HG02970 (cell line): Measurements from ENCODE around the gene PRSS53.
"Not testable (repeated sequence)": the region's sequence is repeated elsewhere in the genome, so short reads cannot be mapped to it uniquely, and the experiment has no call there.

Source experiments
- ATAC-seq: cut with Tn5 transposase; IDR thresholded peaks from one replicate; pipeline ENCODE4 v1.9.1; 2021; ENCODE audit warnings: mild to moderate bottlenecking, moderate library complexity, moderate number of reproducible peaks; ENCODE audit not compliant: unreplicated experiment, low FRiP score

PRSS53 gene

DNA sequence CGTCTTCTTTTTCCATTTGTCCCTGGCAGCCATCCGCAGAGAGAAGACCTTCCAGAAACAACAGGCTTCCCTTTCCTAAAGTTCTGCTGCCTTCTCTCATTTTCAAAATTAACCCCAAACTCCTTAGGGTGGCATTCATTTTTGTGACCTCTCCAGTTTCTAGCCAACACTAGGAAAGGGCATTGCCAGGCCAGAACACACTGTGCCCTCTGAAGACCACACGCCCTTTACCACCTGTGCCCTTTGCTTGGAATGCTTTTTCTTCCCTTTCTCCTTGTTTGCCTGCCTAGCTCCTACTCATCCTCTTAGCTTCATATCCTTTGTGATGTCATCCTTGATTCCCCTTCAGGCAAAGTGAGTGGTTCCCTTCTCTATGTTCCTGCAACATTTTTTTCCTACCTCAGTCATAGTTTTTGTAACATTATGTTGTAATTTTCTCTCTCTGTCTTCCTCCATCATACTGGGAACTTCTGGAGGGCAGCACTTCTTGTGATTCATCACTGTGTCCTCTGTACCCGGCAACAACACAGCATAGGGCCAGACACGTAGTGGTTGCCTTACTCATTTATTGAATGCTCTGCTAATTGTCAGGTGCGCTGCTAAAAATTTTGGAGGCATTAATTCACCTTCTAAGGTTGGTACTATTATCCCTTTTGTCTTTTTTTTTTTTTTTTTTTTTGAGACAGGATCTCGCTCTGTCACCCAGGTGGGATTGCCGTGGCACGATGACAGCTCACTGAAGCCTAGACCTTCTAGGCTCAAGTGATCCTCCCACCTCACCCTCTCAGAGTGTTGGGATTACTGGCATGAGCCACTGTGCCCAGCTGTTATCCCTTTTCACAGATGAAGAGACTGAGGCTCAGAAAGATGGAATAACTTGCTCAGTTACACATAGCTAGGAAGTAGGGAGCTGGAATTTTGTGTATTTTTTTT is 29.7 kb upstream of the PRSS53 start:
- ATAC-seq = no peak

DNA sequence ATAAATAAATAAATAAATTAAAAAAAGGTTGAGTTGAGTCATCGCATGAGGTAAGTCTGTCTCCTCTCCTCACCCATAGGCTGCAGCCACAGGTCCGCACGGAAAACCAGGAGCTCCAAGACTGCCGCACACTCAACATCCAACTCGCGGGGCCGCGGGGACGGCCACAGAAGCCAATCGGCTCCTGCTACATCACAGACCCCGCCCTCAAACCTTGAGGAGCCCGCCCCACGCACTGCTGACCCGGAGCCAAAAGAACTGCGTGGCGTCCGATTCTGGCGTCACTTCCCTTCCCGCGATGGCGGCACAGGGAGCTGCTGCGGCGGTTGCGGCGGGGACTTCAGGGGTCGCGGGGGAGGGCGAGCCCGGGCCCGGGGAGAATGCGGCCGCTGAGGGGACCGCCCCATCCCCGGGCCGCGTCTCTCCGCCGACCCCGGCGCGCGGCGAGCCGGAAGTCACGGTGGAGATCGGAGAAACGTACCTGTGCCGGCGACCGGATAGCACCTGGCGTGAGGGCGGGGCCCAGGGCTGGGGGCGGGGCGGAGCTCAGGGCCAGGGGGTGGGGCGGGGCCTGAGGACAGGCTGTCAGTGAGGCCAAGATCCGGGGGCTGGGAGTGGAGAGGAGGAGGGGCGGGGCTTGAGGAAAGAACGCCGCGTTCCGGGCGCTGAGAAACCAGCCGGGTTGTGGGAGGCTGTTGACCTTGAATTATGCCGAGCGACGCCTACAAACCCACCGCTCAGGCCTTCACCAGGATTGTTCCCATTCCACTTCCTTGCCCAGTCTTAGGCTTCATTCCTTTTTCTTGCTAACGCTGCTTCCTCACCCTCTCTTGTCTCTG is 28.9 kb upstream of the PRSS53 start, which contains the start of gene KAT8:
Gene KAT8 (plus strand): TSS at position 281 of the 839 bp plus-strand sequence. CDS start 18 bp downstream, at position 299.
- ATAC-seq = peak; percentile 87

DNA sequence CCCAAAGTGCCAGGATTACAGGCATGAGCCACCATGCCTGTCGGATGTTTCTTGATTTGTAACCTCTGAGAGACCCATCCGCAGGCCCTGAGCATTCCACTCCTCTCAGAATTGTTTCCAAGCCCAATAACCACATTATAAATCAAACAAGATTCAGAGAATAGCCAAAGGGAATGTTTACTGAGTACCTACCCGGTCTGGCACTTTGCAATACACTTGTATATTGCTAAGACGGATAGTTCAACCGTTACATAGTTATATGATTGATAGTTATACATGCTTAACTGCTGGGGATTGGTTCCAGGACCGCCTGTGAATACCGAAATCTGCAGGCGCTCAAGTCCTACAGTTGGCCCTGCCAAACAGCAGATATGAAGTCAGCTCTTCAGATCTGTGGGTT is 25.7 kb upstream of the PRSS53 start:
- no peak for ATAC-seq

DNA sequence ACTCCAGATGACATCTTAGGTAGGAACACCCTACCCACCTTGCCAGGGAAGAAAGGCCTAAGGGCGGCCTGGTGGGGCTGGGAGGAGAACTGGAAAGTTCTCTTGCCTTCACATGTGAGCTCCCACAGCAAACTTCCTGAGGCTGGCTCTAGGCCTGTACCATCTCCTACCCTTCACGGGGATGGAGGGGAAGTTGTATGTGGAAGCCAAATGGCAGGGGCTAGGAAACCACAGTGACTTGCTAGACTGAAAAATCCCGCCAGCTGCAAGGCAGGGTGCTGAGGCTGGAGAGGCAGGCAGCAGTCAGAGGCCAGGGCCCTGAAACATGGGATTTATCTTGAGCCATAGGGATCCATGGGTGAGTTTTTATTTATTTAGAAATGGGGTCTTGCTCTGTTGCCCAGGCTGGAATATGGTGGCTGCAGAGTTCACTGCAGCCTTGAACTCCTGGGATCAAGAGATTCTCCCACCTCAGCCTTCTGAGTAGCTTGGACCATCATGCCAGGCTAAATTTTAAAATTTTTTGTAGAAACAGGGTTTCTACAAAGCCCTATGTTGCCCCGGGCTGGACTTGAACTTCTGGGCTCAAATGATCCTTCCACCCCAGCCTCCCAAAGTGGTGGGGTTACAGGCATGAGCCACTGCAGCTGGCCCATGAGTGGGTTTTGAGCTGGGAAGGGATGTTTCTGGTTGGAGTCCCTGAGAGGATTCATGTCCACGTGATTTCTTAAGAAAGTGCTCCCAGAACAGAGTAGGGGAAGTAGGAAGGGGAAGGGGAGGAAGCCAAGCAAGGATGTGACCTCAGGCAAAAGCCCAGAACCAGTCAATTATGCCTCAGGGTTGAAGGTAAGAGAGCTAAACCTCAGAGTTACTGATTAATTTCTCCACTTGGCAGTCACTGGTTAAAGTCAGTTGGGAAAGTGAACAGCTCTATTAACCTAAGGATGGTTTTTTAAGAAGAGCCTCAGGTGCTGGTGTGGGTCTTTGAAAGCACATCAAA is 24.7 kb upstream of the PRSS53 start:
- no peak for ATAC-seq

DNA sequence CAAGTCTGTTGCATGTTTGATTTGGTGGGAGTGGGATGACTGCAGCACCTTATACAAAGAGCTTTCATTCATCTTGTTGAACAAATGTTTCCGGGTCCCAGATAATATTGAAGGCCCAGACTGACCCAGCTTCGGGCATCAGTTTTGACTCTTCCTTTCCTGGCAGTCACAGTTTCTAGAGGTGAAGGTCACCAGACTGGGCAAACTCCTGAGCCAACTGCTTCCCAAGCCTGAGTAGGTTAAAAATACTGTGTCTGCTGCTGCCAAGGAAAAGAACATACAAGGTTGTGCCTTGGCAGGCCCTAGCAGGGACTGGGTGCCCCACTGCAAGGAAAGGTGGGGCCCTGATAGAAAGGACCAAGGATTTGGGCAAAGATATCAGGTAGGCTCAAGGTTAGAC is 24.0 kb upstream of the PRSS53 start:
- no peak for ATAC-seq

DNA sequence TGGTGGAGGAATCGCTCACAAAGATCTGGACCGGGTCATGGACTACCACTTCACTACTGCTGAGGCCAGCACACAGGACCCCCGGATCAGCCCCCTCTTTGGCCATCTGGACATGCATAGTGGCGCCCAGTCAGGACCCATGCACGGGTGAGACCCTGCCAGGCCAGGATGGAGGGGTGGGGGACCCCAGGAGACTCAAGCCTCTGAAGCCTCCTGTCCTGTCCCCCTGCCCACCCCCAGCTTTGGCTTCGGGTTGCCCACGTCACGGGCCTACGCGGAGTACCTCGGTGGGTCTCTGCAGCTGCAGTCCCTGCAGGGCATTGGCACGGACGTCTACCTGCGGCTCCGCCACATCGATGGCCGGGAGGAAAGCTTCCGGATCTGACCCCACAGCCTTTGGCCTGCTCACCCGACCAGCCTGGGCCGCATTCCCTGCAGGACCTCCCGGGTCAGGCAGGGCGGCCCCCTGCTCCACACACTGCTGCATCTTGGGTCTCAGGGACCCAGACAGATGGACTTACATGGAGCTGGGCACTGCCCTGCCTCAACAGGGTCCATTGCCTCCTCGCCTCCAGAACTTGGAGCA is 23.2 kb upstream of the PRSS53 start:
- ATAC-seq = no peak

DNA sequence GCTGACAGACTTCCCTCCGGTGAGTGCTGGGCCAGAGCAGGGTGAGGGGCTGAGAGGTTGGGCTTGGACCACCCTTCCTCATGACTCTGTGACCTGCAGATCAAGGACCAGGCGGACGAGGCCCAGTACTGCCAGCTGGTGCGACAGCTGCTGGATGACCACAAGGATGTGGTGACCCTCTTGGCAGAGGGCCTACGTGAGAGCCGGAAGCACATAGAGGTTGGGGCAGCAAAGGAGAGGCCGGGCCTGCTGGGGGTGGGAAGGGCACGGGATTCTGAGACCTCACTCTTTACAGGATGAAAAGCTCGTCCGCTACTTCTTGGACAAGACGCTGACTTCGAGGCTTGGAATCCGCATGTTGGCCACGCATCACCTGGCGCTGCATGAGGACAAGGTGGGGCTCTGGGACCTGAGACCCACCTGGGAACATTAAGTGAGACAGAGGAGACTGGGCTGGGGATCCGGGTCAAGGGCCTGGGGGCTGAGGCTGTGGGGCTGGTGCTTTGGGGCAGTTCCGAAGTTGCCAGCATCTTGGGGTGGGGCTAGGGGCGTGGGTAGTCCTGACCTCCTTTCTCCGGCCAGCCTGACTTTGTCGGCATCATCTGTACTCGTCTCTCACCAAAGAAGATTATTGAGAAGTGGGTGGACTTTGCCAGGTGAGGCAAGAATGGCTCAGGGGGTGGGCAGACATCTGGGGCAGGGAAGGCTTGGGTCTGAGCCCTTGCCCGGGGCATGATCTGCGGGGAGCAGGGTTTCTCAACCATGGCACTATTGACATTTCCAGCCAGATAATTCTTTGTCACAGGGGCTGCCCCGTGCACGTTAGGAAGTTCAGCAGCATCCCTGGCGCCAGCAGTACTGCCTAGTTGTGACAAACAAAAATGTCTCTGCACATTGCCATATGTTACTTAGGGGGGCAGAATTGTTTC is 21.6 kb upstream of the PRSS53 start:
- no peak for ATAC-seq

DNA sequence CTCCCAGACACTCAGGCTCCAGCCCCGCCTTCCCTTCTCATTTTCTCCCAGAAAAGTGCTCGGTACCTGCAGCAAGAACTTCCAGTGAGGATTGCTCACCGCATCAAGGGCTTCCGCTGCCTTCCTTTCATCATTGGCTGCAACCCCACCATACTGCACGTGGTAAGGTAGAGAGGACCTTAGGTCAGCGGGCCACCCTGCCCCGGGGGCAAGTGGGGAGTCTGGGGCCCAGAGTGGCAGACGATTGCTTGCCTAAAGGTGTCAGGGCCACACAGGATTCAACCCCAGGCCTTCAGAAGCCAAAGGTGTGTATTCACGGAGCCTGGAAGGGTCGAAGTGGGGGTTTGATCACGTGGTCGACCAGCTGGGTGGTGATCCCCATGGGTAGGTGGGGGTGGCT is 20.9 kb upstream of the PRSS53 start:
- ATAC-seq = no peak

DNA sequence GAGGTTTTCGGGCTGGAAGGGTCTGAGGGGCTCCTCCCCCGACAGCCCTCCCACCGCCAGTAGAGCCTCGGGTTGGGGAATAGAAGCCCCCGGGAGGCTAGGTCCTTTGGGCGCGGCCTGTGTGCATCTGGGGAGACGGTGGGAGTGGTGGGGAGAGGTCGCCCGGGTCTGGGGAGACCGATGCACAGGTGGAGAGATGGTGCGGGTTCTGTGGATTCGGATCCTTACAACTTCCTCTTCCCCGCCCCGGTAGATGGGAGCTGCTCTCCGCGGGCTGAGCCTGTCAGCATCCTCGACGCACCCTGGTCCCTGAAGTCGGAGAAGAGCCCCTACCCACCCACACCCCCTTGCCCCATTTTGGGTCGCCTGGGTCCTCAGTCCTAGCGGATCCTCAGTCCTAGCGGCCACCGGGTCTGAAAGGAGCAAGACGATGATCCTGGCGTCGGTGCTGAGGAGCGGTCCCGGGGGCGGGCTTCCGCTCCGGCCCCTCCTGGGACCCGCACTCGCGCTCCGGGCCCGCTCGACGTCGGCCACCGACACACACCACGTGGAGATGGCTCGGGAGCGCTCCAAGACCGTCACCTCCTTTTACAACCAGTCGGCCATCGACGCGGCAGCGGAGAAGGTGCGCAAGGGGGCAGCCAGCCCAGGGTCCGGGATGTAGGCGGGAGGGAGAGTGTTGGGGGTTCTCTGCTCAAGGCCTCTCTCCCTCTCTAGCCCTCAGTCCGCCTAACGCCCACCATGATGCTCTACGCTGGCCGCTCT is 20.2 kb upstream of the PRSS53 start:
- no peak for ATAC-seq

DNA sequence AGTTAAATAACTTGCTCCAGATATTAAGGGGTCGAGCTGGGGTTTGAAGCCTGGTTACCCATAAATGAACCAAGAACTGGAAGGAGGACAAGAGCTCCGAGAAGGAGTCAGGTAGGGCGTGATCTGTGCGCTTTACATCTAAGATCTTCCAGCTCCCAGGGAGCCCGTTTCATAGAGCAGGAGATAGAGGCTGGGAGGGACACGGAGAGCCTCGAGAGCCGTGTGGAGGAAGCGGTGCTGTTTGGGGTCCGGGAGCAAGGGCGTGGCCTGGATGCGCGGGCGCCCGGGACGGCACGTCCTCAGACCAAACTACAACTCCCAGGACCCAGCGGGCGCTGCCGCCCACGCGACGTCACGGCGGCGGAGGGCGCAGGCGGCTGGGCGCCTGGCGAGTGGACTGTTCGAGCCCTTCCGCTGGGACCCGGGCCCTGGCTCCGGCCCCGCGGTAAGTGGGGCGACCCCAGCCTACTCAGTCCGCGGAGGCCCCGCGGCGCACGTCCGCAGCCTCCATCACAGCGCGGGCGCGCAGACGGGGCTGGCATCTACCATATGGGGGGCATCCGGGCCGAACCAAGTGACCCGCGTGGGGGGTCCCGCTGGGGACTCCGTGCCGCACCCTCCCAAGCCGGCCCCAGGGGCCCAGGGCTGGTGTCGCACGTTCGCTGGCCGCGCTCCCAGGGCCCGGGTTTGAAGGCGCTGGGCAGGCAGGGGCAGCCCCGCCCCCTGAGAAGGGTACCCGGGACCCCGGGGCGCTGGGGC is 19.5 kb upstream of the PRSS53 start, which contains the start of gene BCKDK:
Gene BCKDK (plus strand): TSS at position 352 of the 759 bp plus-strand sequence. CDS start 838 bp downstream, outside the sequence.
- ATAC-seq = peak; percentile 62

DNA sequence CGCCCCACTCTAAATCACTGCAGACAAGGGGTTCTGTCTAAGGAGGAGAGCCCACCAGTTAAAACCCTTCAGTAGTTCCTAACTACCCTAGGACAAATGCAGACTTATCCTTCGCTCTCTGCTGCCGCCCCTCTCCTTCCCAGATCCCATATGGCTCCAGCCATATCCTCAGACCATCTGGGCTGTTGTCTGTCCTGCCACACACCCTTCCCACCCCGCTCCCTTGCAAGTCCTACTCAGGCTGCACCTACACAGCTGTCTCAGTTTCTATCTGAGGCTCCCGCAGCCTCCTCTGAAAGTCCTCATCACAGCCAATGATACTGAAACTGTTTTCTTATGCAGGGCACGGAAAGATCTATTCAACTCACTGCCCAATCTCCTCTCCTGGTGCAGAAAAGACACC is 18.7 kb upstream of the PRSS53 start:
- ATAC-seq = no peak

DNA sequence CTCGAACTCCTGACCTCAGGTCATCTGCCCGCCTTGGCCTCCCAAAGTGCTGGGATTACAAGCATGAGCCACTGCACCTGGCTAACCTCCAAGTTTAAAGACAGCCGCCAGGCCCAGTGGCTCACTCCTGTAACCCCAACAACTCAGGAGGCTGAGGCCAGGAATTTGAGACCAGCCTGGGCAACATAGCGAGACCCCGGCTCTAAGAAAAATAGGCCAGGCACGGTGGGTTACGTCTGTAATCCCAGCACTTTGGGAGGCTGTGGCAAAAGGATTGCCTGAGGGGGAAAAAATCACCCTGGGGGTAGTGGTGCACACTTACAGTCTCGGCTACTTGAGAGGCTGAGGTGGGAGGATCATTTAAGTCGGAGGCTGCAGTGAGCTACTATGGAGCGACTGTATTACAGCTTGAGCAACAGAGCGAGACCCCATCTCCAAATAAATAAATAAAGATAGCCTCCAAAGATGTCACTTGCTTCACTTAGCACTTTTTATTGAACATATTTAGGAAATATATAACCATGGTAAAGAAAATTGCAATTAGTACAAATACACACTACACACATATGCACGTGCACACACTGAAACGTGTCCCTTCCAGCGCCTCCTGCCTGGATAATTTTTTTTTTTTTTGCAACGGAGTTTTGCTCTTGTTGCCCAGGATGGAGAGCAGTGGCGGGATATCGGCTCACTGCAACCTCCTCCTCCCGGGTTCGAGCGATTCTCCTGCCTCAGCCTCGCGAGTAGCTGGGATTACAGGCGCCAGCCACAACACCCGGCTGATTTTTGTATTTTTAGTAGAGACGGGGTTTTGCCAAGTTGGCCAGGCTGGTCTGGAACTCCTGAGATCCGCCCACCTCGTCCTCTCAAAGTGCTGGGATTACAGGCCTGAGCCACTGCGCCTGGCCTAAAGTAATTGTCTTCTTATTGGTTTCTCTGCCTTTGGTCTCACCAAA is 18.0 kb upstream of the PRSS53 start:
- no peak for ATAC-seq

DNA sequence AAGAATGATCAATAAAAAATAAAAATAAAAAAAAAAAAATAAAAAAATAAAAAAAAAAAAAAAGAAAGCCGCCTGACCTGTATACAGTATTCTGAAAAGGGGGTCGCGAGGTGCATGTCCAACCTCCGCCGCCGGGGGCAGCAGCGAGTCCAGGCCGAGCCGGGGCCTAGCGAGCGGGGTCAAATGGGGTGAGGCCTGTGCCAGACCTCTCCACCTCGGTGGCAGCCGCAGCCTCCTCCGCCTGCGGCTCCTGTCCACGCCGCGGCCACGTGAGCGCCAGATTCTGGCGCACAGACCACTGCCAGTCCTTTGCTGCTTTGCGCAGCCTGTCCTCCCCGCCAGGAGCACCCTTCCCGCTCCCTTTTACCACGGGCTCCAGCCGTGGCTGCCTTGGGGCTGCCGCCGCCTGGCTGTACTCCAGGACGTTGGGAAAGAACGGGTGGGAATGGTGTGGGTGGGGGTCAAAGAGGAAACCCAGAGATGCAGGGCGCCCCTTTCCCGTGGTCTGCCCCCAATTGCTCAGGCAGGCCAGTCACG is 17.0 kb upstream of the PRSS53 start:
- ATAC-seq = no peak

DNA sequence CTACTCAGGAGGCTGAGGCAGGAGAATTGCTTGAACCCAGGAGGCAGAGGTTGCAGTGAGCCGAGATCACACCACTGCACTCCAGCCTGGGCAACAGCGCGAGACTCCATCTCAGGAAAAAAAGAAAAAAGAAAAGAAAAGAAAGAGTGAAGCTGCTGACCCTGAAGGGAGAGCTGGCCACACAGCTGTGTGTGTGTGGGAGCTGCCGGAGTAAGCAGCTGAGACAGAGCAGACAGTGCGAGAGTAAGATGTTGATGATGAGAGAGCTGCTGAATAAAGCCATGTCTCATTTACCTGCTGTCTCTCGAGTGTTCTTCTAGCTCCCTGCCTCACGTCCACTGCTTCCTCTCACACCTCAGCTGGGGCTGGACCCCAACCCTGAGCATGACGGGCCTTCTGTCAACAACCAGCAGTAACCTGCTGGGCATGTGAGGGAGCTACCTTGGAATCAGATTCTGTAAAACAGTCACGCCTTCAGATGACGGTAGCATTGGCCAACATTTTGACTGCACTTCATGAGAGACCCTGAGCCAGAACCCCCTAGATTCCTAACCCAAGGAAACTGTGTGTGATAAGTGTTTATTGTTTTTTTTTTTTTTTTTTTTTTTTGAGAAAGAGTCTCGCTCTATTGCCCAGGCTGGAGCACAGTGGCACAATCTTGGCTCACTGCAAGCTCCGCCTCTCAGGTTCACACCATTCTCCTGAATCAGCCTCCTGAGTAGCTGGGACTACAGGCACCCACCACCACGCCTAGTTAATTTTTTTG is 12.3 kb upstream of the PRSS53 start:
- not testable (repeated sequence) for ATAC-seq
